HG03460 (cell line): ENCODE results near the gene CACNA1B.

Experiments used
- ATAC-seq: cut with Tn5 transposase; IDR thresholded peaks from one replicate; pipeline ENCODE4 v1.9.1; 2021; ENCODE audit not compliant: unreplicated experiment

The CACNA1B gene

DNA sequence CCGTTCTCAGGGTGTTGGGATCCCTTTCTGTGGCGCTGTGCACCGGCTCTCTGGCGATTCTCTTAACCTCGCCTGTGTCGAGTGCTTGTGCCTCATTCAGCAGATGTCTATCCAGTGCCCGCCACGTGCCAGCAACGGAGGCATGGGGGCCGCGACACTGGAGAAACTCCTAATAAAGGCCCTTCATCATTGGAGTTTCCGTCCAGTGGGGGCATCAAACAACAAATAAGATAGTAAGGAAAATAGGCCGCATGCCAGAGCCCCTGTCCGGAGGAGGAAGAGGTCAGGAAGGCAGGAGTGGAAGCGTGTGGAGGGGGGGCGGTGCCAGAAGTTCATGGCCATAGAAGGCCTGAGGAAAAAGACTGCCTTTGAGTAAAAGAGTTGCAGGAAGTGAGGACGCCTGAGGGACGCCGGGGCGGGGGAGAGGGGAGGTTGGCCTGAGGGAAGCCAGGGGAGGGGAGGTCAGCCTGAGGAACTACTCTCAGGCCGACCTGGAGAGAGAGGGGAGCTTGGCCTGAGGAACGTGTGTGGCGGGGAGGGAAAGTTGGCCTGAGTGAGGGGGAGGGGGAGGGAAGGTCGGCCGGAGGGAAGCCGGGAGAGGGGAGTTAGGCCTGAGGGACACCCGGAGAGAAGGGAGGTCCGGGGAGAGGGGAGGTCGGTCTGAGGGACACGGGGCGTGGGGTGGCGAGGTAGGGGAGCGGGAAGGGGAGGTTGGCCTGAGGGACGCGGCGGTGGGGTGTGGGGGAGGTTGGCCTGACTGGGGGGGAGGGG lies 82.2 kb downstream of the CACNA1B start:
- ATAC-seq: no peak

DNA sequence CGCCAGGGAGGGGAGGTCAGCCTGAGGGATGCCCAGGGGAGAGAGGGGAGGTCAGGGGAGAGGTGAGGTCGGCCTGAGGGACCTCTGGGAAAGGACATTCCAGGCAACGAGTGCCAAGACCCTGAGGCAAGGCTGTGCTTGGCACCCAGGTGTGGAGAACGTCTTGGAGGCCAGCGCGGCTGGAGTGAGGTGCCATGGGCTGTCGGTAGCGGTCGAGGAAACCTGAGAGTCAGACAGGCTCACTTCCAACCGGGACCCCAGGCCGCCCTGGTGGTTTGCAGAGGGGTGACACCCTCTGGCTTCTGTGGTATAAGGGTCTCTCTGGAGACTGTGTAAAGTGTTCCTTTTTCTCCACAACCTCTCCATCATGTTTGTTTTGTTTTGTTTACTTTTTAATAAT lies 82.9 kb downstream of the CACNA1B start:
- ATAC-seq: no peak

DNA sequence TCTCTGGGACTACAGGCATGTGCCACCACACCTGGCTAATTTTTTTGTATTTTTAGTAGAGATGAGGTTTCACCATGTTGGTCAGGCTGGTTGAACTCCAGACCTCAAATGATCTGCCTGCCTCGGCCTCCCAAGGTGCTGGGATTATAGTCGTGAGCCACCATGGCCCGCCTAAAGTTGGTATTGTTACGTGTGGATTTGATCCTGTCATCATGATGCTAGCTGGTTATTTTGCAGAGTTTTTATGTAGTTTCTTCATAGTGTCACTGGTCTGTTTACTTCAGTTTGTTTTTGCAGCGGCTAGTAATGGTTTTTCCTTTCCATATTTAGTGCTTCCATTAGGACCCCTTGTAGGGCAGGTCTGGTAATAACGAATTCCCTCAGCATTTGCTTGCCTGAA lies 85.9 kb downstream of the CACNA1B start:
- ATAC-seq: no peak

DNA sequence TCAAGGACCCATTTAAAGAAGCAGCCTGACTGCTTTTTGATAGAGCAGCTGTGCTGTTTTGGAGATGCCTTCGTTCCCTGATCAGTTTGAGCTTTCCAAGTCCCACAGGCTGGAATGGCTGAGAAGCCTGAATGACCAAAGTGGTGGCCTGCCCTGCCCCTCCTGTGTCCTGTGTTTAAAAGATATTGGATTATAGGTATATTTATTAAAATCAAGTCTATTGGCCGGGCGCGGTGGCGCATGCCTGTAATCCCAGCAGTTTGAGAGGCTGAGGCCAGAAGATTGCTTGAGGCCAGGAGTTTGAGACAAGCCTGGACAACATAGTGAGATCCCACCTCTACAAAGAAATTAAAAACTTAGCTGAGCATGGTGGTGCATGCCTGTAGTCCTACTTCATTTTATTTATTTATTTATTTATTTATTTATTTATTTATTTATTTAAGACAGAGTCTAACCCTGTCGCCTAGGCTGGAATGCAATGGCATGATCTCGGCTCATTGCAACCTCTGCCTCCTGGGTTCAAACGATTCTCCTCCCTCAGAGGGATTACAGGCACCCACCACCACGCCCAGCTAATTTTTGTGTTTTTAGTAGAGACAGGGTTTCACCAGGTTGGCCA lies 87.7 kb downstream of the CACNA1B start:
- ATAC-seq: no peak

DNA sequence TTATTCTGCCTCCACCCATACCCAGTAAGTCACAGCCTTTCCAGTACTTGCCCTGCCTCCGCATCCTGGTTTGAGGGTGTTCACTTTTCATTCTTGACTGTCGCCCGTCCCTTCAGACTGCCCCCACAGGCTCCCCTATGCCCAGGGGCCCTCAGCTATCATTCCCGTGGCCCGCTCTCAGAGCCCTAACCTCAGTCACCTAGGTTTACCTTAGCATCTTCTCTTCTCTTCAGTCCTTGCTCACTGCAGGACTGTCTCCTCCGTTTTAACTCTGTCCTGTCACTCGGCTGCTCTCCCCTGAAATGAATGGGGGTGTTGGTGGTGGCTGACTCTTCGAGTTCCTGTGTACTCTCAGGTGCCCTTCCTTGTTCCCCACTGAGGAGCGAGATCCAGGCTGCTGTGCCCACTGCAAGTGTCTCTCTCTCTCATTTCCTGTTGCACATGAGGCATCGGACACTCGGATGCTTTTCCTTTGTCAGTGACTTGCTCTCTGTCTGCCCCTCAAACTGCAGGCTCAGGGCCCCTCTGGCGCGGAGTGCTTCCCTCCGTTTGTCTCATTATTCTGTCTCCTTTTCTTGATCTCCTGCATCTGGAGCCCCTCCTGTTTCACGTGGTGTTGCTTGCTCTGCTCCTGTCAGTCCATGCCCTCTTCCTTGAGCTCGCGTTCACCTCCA lies 89.8 kb downstream of the CACNA1B start:
- no peak for ATAC-seq

DNA sequence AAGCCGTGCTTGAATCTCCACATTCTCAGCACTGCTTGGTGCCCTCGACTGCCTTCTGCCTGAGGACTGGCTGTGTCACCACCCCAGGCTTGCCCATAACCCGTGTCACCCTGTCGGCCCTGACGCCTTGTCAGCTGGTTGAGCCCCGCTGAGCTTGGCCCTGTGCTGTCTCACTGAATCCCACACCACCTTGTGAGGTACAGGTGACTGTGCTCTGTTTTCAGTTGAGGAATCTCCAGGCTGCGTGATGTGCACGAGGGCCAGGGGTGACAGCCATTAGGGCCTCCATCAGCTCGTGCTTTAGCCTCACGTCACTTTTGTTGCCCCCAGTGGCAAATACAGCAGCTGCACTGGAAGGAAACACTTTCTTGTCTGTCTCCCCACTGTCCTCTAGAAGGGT lies 90.7 kb downstream of the CACNA1B start:
- ATAC-seq: no peak

DNA sequence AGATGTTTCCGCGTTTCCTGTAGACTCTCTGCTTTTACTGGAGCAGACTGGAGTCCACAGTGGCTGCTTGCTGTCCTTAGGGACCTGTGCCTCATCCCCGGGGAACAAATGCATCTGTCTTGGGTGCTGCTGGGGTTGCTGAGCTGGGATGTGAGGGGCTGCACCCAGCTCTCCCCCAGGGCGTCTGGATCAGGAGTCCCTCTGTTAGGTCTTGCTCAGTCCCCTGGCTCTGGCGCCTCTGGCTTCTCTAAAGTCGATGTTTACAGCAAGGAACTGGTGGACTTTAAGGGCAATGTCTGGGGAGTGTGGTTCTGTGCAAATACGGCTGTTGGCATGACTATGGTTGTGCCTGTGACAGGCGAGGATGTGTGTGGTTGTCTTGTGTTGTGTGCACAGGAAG lies 91.4 kb downstream of the CACNA1B start:
- ATAC-seq: no peak

DNA sequence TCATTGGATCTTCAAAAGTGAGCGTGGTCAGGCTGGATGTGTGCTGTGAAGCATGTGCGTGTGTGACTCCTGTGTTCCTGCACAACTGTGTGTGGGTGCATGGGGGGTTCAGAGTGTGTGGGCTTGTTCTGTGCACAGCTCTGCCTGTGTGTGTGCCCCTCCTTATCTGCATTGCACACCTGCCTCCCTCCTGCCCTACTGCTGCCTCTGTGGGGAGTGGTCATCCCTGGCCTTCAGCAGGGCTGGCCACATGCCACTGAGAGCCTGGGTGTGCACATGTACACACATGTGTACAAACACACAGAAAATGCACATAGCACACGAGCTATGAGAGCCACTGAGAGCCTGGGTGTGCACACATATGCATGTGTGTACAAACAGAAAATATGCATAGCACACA lies 92.1 kb downstream of the CACNA1B start:
- no peak for ATAC-seq

DNA sequence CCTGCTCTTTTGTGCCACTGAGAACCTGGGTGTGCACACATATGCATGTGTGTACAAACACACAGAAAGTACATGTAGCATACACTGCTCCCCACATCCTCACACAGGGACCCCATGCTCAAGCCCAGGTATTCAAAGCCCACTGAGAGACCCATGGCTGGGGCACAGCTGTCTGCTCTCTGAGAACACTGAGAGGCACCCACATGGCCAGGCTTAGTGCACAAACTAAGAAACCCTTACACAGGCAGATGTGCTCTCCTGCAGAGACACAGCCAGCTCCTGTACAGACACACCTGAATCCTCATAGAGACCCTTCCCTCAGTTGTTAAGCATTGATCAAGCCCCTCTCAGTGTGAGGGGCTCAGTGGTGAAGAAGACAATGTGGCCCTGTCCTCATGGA lies 92.5 kb downstream of the CACNA1B start:
- no peak for ATAC-seq

DNA sequence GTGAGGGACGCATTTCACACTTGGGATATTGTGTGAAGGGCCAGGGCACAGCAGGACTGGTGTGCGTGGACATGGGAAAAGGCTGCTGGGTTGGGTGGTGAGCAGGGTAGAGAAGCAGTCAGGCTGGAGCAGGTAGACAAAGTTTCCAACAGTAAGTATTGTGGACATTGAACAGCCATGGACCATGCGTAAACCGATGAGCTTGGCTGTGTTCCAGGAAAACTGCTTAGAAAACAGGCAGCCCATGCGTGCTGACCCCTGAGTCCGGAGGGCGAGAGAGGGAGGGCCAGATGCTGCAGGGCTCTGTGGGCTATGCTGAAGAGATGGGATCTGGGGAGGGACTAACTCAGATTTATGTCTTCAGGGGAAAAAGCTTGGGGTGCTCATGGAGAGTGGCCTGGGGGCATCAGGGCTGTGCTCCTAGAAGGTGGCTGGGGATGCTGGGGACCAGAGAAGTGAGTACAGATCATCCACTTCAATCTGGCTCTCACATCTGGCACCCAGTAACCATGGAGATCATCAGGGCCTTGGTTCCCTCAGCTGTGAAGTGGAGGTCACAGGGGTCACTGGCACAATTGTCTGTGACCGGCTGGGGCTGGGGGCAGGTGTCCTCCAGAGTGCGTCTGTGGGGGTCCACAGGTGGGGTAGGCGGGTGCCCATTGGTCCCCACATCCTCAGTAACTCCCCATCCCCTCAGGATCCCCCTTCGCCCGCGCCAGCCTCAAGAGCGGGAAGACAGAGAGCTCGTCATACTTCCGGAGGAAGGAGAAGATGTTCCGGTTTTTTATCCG lies 93.3 kb downstream of the CACNA1B start:
- no peak for ATAC-seq

DNA sequence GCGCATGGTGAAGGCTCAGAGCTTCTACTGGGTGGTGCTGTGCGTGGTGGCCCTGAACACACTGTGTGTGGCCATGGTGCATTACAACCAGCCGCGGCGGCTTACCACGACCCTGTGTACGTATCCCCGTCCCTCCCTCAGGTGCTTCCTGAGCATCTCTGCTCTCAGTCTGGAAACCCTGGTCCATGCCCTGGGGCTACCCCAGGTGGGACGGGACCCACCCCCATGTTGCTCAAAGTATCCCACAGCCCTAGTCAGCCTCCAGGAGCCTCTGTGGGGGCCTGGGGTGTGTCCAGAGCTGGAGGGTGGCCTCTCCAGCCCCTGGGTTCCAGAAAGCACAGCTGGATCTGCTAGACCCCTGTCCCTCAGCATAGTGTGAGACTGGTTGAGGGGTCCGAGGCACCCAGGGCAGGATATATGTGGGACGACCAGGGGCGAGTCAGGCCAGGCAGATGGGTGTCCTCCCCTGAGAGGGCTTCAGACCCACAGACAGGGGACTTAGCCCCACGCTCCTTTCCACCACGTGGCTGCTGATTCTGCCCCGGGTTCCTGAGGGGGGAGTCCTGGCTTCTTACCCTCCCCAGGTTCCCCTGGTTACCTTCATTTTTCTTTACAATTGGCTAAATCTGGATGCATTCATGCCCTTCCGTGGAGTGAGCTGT lies 94.0 kb downstream of the CACNA1B start:
- ATAC-seq: no peak

DNA sequence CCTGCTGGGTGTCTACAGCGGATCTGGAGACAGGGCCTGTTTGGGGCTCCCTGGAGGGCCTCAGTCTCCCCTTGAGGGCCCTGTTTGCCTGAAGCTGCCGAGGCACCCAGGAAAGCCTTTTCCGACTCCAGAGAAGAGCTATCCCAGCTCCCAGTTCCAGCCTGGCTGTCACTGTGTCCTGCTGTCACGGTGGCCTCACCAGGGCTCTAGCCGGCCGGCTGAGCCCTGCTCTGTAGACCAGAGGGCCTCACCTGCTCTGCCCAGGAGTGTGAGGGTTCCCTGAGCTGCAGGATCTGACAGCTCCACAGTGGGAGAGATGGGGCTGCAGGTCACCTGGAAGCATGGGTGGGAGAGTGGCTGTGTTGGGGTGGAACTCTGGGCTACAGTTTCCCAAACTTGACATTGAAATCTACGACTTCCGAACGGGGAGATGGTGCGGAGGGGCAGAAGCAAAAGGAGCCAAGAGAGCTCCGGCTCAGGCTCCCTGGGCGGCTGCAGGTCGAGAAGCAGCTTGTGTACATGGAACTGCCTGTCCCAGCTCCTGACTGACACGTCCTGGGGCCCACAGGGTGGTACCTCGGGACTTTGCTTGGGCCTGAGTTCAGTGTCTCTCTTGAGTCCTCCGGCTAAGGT lies 94.9 kb downstream of the CACNA1B start:
- no peak for ATAC-seq

DNA sequence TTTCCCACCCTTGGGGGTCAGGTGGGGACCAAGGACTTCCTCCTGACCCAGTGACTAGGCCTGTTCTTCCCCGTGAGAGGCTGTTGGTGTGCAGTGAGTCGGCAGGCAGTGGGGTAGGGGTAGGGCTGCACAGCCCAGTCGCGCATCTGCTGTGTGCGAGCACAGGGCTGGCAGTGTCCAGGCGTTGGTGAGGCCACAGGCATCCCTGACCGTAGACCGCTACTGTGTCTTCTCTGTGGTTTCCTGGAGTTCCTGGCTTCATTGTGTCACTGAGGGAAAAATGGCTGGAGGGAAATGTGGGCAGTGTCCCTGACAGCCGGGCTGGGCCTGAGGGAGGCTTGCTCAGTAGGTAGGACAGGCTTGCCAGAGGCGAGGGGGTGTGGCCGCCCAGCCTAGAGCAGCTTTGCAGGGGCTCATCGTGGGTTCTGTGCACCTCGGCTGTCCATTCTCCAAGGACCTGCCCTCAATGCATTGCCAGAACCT lies 95.4 kb downstream of the CACNA1B start:
- ATAC-seq: no peak

DNA sequence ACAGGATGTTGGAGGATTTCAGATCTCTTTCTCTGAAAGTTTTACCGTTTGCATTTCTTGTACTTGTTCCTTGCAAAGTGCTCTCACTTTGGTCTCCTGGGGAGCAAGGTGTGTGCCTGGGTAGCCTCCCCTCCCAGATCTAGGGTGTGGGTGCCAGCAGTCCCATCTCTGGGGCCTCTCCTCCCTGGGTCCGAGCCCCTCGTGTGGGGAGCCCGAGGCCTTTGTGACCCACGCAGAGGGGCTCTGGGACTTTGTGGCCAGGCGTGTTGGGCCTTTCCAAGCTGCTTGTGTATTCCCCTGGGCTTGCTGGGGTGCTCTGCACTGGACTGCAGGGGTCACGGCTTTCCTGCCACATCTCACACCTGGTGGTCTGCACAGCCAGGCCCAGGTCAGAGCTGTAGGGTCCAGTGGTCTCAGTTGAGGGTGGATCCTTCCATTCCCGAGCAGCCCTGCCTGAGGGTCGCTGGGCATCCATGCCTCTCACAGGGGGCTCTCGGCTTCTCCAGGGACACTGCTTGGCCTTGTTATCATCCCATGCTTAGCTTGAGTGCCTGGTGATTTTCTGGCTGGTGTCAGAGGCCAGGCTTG lies 96.3 kb downstream of the CACNA1B start:
- no peak for ATAC-seq

DNA sequence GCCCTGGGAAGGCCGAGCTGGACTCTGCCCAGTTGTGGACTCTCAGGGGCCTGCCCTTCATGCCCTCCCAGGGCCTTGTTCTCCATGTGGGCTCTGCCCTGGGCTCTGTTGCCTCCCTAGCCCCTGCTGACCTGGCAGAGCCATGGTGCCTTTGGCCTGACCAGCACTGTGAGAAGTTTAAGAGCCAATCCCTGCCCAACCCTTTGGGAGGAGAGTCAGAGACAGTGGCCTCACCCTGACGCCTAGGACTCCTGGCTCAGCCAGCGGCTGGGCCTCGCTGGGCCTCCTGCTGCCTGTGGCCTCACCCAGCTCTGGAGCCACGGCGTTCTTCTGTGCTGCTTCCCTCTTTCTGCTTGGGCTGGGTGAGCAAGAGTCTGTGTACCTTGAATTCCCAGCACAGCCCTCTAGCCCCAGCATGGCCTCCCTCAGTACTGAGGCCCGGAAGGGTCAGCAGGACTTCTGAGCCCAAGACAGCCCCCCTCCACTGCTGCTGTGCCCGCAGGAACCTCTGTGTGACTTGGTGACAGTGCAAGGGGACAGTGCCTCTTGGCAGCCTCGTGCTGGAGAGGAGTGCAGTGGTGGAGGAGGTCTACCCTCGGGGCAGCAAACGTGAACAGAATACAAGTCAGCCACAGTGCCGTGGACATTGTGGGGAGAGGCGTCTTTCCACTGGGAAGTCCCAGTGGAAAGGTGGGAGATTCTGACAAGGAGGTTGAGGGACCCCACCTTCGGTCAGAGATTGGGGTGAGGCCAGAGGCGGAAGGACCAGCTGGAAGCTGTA lies 97.4 kb downstream of the CACNA1B start:
- ATAC-seq: no peak

DNA sequence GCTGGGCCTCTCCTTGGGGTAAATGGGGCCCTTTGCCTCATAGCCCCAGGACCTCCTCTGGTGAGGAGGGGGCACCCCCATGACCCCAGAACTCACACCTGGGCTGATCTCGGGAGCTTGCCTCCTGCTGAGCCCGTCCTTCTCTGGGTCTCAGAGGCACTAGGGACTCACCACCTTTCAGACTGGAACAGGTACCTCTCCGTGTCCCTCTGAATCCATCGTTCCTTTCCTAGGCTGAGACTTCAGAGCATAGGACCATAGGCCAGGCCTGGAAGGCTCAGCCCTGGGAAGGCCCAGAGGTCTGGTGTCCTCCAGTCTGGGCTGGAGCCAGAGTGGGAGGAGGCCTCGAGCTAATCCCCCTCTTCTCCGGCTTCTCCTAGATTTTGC lies 97.9 kb downstream of the CACNA1B start:
- ATAC-seq: no peak

DNA sequence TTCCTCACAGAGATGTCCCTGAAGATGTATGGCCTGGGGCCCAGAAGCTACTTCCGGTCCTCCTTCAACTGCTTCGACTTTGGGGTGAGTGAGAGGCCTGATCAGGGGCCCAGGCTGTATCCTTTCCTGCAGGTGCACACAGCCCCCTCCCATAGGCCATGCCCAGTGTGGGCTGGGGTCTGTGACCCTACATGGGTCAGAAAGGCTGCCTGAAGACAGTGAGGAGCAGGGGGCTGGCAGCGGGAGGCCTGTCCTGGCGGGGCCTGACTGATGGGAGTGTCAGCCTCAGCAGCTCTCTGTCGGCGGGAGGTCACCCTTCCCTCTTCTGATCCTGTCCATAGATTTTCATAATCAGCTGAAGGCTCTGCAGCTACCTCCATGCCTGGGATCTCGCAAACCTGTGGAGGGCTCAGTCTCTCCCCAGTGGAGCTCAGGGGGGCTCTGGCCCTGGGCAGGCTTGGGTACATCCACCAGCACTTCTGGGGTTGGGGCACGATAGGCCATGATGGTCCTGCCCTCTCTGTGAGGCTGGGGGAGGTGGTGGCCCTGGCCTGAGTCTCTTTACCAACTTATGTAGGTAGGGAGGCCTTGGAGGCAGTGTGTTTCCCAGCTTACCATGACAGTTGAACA lies 98.5 kb downstream of the CACNA1B start:
- no peak for ATAC-seq

DNA sequence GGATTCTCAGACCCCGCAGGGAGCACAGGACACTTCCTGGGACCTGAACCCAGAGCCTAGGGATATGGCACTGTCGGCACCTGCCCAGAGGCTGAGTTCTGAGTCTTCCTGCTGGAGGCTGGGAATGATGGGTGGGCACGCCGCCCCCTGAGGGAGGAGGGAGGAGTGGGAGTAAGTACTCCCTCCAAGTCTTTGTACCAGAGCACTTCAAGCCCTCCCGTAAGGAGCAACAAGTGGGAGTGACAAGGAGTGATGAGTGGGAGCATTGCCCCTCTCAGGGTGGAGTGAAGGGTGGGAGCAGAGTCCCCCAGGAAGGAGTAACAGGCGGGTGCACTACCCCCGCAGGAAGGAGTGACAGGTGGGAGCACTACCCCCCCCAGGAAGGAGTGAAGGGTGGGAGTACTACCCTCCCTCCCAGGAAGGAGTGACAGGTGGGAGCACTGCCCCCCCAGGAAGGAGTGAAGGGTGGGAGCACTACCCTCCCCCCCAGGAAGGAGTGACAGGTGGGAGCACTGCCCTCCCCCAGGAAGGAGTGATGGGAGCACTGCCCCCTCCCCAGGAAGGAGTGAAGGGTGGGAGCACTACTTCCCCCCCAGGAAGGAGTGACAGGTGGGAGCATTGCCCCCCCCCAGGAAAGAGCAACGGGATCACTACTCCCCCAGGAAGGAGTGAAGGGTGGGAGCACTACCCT lies 100.1 kb downstream of the CACNA1B start:
- ATAC-seq: no peak
